HUES64 (cell line): ENCODE data around the gene ZZZ3.

Experiments used
- H3K27ac ChIP-seq: 2 replicates; pipeline ENCODE4 v1.7.0; 2013; ENCODE audit warnings: low read depth, low read length, inconsistent platforms
- H3K27me3 ChIP-seq: 2 replicates; pipeline ENCODE4 v1.6.1; 2013; ENCODE audit warnings: mild to moderate bottlenecking, low read length; ENCODE audit not compliant: insufficient read depth
- H3K36me3 ChIP-seq: 2 replicates; pipeline ENCODE4 v1.6.1; 2013; ENCODE audit warnings: mild to moderate bottlenecking, low read length; ENCODE audit not compliant: insufficient read depth
- H3K4me1 ChIP-seq: 2 replicates; pipeline ENCODE4 v1.6.1; 2013; ENCODE audit warnings: mild to moderate bottlenecking, low read length, moderate library complexity; ENCODE audit not compliant: insufficient read depth
- H3K4me3 ChIP-seq: 2 replicates; pipeline ENCODE4 v1.5.1; 2013; ENCODE audit warnings: mild to moderate bottlenecking, low read length, moderate library complexity
- H3K9ac ChIP-seq: 2 replicates; pipeline ENCODE4 v1.6.1; 2013; ENCODE audit warnings: mild to moderate bottlenecking, low read depth, low read length
- H3K9me3 ChIP-seq: 2 replicates; pipeline ENCODE4 v1.6.1; 2013; ENCODE audit warnings: low read depth, low read length; ENCODE audit not compliant: insufficient read depth
- WGBS: fragments of 150-250, 120-280 bp; methylation state at CpG from one replicate; pipeline ENCODE4 v1.1.7; 2013; ENCODE audit warnings: missing lambda C conversion rate; 5-methylcytosine and 5-hydroxymethylcytosine counted together

ZZZ3 gene

GRCh38 chr1:77643456-77643855, 39.0 kb downstream of the ZZZ3 start:
- no peak overlapping the region for H3K9ac ChIP-seq
- 94% methylated on average over 2 of the region's 2 CpGs for WGBS
- no peaks in the 10 kb centered on the region for H3K4me1 ChIP-seq
- no peak overlapping the region for H3K4me3 ChIP-seq
- H3K27ac ChIP-seq = no peak overlapping the region
- peaks cover 38% of the 10 kb centered on the region for H3K36me3 ChIP-seq
- no peaks in the 10 kb centered on the region; the same call in 1 of the 2 replicates for H3K9me3 ChIP-seq
- no peaks in the 10 kb centered on the region for H3K27me3 ChIP-seq

DNA sequence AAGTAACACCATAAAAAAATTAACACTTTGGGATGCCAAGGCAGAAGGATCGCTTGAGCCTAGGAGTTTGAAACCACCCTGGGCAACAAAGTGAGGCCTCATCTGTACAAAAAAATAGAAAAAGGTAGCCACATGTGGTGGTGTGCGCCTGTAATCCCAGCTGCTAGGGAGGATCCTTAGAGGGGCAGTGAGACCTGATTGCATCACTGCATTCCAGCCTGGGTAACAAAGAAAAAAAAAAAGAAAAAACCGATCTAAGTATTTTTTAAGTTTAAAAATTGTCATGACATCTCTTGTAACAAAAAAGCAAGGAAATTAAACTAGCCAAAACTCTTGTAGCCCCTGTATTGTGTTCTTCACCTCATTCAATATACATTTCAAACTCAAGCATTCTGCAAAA, 39.5 kb downstream of the ZZZ3 start:
- H3K27ac ChIP-seq = no peak overlapping the region
- H3K4me1 ChIP-seq = no peaks in the 10 kb centered on the region
- H3K9me3 ChIP-seq = no peaks in the 10 kb centered on the region
- H3K36me3 ChIP-seq = peaks cover 36% of the 10 kb centered on the region
- H3K4me3 ChIP-seq = no peak overlapping the region
- H3K9ac ChIP-seq = no peak overlapping the region
- 95% methylated on average over 2 of the region's 3 CpGs for WGBS
- no peaks in the 10 kb centered on the region for H3K27me3 ChIP-seq

DNA sequence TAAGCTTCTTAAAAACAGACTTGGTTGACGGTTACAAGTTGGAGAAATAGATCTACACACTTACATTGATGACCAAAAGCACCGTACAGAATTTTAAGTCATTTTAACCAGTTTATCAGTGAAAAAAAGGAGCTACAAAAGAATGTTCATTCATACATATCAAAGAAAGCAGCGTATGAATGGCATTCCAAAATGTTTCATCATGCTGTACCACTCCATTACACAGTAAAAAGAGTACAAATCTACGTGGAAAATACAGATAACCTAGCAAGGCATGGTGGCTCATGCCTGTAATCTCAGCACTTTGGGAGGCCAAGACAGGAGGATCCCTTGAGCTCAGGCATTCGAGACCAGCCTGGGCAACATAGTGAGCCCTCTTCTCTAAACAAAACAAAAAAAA, 40.3 kb downstream of the ZZZ3 start:
- no peaks in the 10 kb centered on the region for H3K4me1 ChIP-seq
- WGBS = 93% methylated on average over 5 of the region's 5 CpGs
- H3K36me3 ChIP-seq = peaks cover 41% of the 10 kb centered on the region
- H3K9me3 ChIP-seq = no peaks in the 10 kb centered on the region
- H3K27me3 ChIP-seq = no peaks in the 10 kb centered on the region
- no peak overlapping the region for H3K9ac ChIP-seq
- H3K4me3 ChIP-seq = no peak overlapping the region
- H3K27ac ChIP-seq = no peak overlapping the region

DNA sequence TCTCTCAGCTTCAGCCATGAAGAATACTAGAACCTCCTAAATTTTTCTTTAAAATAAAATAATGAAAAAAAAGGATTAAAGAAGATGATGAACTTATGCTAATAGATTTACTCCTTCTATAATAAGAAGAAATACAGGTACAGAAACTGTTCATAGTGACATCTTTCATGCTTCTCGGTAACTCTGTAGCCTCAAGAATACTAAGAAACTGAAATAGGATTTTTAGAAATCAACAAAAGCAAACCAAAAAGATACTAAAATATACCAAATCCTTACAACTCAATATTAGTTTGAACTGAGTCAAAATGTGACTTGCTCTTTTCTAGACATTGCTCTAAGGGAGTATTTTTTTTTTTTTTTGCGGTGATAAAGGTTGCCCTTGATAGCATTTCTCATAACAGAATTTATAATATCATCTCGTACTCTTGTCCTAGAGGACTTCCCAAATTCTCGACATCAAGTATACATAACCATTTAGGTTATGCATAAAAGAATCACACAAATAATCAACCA, 42.8 kb downstream of the ZZZ3 start:
- WGBS = 96% methylated on average over 4 of the region's 4 CpGs
- Histone ChIP-seq H3K4me3 (no peak overlapping the region), H3K27ac (no peak overlapping the region), H3K27me3 (no peaks in the 10 kb centered on the region), H3K36me3 (peaks cover 41% of the 10 kb centered on the region), H3K9me3 (no peaks in the 10 kb centered on the region), H3K9ac (no peak overlapping the region), H3K4me1 (peaks cover 7% of the 10 kb centered on the region)

DNA sequence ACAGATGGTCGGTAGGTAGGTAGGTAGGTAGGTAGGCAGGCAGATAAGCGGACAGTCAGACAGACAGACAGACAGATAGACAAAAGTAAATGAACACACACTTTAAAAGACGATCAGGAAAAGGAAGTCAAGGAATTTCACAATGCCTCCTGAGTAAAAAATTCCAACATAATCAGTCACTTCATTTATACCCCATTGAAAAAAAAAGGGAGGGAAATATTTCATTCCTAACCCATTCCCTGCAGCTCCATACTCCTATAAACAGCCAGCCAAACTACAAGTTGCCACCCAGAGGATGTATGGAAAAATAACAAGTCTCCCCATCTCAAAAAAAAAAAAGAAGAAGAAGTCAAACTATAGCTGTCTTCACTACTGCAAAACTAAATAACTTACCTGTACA, 43.4 kb downstream of the ZZZ3 start:
- 0% methylated on average over 1 of the region's 3 CpGs for WGBS
- Histone ChIP-seq H3K27ac (no peak overlapping the region), H3K4me1 (peaks cover 10% of the 10 kb centered on the region), H3K27me3 (no peaks in the 10 kb centered on the region), H3K4me3 (no peak overlapping the region), H3K36me3 (peaks cover 37% of the 10 kb centered on the region), H3K9me3 (no peaks in the 10 kb centered on the region), H3K9ac (no peak overlapping the region)

DNA sequence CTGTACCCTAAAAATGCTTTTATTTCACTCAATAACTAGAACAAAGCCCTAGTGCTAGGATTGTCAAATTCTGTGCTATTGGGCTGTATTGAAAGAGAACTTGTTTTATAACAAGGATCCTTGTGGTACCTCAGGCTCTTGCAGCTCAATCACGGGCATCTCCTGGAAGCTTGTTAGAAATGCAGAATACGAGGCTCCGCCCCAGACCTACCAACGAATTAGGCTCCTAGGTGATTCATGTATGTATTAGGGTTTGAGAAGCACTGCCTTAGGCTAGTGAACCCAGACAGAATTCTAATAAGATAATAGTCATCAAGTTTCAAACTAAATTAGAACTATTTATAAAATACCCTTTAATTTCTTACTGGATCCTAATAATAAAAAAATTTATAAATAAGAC, 45.6 kb downstream of the ZZZ3 start:
- Histone ChIP-seq H3K9ac (no peak overlapping the region), H3K27me3 (no peaks in the 10 kb centered on the region), H3K9me3 (no peaks in the 10 kb centered on the region), H3K4me3 (no peak overlapping the region), H3K4me1 (peaks cover 10% of the 10 kb centered on the region), H3K27ac (no peak overlapping the region), H3K36me3 (peaks cover 55% of the 10 kb centered on the region)
- WGBS = 89% methylated on average over 4 of the region's 4 CpGs
